Measurements from ENCODE around the gene MT1M.
"Not testable (repeated sequence)": the region's sequence is repeated elsewhere in the genome, so short reads cannot be mapped to it uniquely, and the experiment has no call there.

MT1M gene

GRCh38 chr16:56632156-56632847 lies at the start of gene MT1M:
Gene MT1M (plus strand): TSS chr16:56632659. CDS start chr16:56632732, 73 bp downstream.
- no peak for DNase-seq

- DNase-seq: not testable (repeated sequence)
Observed at GRCh38 chr16:56582911-56583310, 49.5 kb upstream of the MT1M start.

- DNase-seq: no peak
Observed at GRCh38 chr16:56583351-56584168, 48.9 kb upstream of the MT1M start.

GRCh38 chr16:56584276-56584675 lies 48.2 kb upstream of the MT1M start:
- DNase-seq: no peak

- DNase-seq: no peak
Observed at GRCh38 chr16:56588781-56589140, 43.7 kb upstream of the MT1M start.

GRCh38 chr16:56589141-56590039 lies 43.1 kb upstream of the MT1M start, which contains the start of gene MT3:
Gene MT3 (plus strand): TSS chr16:56589528. CDS start chr16:56589591, 63 bp downstream.
- DNase-seq: no peak

GRCh38 chr16:56591377-56592060 lies 40.9 kb upstream of the MT1M start:
- no peak for DNase-seq

- no peak for DNase-seq
Observed at GRCh38 chr16:56593573-56594291, 38.7 kb upstream of the MT1M start.

- no peak for DNase-seq
Observed at GRCh38 chr16:56594292-56594619, 38.2 kb upstream of the MT1M start.

GRCh38 chr16:56600398-56600999 lies 32.0 kb upstream of the MT1M start:
- no peak for DNase-seq

- DNase-seq: no peak
Observed at GRCh38 chr16:56601325-56601724, 31.1 kb upstream of the MT1M start.

GRCh38 chr16:56603589-56603988 lies 28.9 kb upstream of the MT1M start:
- no peak for DNase-seq

GRCh38 chr16:56604966-56605365 lies 27.5 kb upstream of the MT1M start:
- no peak for DNase-seq

- DNase-seq: no peak
Observed at GRCh38 chr16:56605475-56605874, 27.0 kb upstream of the MT1M start.

- DNase-seq: no peak
Observed at GRCh38 chr16:56606071-56606475, 26.4 kb upstream of the MT1M start.

- no peak for DNase-seq
Observed at GRCh38 chr16:56606476-56607108, 25.9 kb upstream of the MT1M start.

- no peak for DNase-seq
Observed at GRCh38 chr16:56607109-56607618, 25.3 kb upstream of the MT1M start.

- no peak for DNase-seq
Observed at GRCh38 chr16:56607675-56608042, 24.8 kb upstream of the MT1M start.

- peak; percentile 83 for DNase-seq
Observed at GRCh38 chr16:56608043-56608875, 24.2 kb upstream of the MT1M start, which contains the start of gene MT2A. Gene MT2A (plus strand): TSS chr16:56608584. CDS start chr16:56608656, 72 bp downstream.

Measured in activated CD4-positive, CD25-positive, alpha-beta regulatory T cell treated with anti-CD3 and anti-CD28 coated beads, Interleukin-2, amount 50 U/mL, for 72 hours (primary cell).